KMS-11 (cell line): ENCODE measurements around the gene DIP2C.

Experiments used
- H2AFZ ChIP-seq: fragments of 200-600 bp; sonication (generic); 2 replicates; pipeline ENCODE4 v1.6.1; 2016; ENCODE audit warnings: antibody characterized with exemption, mixed run types, low read depth
- H3K27ac ChIP-seq: fragments of 200-600 bp; sonication (generic); 2 replicates; pipeline ENCODE4 v1.6.1; 2016; ENCODE audit warnings: mild to moderate bottlenecking, mixed run types
- H3K27me3 ChIP-seq: fragments of 200-600 bp; sonication (generic); 2 replicates; pipeline ENCODE4 v1.6.1; 2017; ENCODE audit warnings: mild to moderate bottlenecking, low read depth, mixed run types, moderate library complexity; ENCODE audit not compliant: insufficient read depth
- H3K36me3 ChIP-seq: fragments of 200-600 bp; sonication (generic); 2 replicates; pipeline ENCODE4 v1.6.1; 2017; ENCODE audit warnings: mild to moderate bottlenecking, mixed run types; ENCODE audit not compliant: insufficient read depth
- H3K4me1 ChIP-seq: fragments of 200-600 bp; sonication (generic); 2 replicates; pipeline ENCODE4 v1.6.1; 2016; ENCODE audit warnings: mild to moderate bottlenecking, low read depth, mixed run types; ENCODE audit not compliant: poor library complexity, severe bottlenecking
- H3K4me2 ChIP-seq: fragments of 200-600 bp; sonication (generic); 2 replicates; pipeline ENCODE4 v1.7.0; 2016; ENCODE audit warnings: mild to moderate bottlenecking, mixed run types
- H3K4me3 ChIP-seq: fragments of 200-600 bp; sonication (generic); IDR thresholded peaks from 2 replicates; pipeline ENCODE4 v1.6.1; 2017; ENCODE audit warnings: low read depth, low read length, mixed read lengths; ENCODE audit not compliant: insufficient read depth
- H3K79me2 ChIP-seq: fragments of 200-600 bp; sonication (generic); 2 replicates; pipeline ENCODE4 v1.6.1; 2016; ENCODE audit warnings: low read depth, mixed run types; ENCODE audit not compliant: insufficient read depth
- H3K9ac ChIP-seq: fragments of 200-600 bp; sonication (generic); 2 replicates; pipeline ENCODE4 v1.6.1; 2016; ENCODE audit warnings: mild to moderate bottlenecking, mixed run types
- H4K20me1 ChIP-seq: fragments of 200-600 bp; sonication (generic); 2 replicates; pipeline ENCODE4 v1.6.1; 2016; ENCODE audit warnings: mild to moderate bottlenecking, mixed run types; ENCODE audit not compliant: insufficient read depth
- TF ChIP-seq, protein P1 (sequence below): fragments of 200-600 bp; sonication (generic); conservative IDR thresholded peaks from 2 replicates; pipeline ENCODE4 v1.6.1; 2017; ENCODE audit warnings: low read depth, mild to moderate bottlenecking, antibody characterized with exemption, low read length, moderate library complexity, mixed read lengths

DIP2C gene

DNA sequence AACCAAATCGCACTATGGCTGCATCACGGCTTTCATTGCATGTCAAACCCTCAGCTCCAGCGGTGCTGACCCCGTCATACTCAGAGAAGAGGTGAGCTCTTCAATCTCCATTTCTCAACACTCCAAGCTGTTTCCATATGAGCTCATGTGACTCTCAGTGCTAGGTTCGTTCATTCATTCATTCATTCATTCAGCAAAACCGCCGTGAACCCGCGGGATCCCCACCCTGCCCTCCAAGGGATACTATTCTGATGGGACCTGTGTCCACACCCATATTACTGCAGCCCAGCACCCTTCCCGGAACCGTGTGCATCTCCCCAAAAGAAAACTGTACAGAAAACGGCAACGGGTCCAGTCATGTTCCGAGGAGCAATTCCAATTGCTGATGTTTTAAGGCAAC, 184.7 kb downstream of the DIP2C start:
- H3K4me1 ChIP-seq, result peaks cover 11% of the 10 kb centered on the region
- no peaks in the 10 kb centered on the region for H3K36me3 ChIP-seq
- no peak overlapping the region for H3K9ac ChIP-seq
- peaks cover 29% of the 10 kb centered on the region; the same call in 1 of the 2 replicates for H3K79me2 ChIP-seq
- H3K27me3 ChIP-seq, result no peaks in the 10 kb centered on the region
- H3K27ac ChIP-seq, result no peak overlapping the region
- no peak overlapping the region for H3K4me3 ChIP-seq
- no peak overlapping the region for H2AFZ ChIP-seq
- TF ChIP-seq, protein P1, sequence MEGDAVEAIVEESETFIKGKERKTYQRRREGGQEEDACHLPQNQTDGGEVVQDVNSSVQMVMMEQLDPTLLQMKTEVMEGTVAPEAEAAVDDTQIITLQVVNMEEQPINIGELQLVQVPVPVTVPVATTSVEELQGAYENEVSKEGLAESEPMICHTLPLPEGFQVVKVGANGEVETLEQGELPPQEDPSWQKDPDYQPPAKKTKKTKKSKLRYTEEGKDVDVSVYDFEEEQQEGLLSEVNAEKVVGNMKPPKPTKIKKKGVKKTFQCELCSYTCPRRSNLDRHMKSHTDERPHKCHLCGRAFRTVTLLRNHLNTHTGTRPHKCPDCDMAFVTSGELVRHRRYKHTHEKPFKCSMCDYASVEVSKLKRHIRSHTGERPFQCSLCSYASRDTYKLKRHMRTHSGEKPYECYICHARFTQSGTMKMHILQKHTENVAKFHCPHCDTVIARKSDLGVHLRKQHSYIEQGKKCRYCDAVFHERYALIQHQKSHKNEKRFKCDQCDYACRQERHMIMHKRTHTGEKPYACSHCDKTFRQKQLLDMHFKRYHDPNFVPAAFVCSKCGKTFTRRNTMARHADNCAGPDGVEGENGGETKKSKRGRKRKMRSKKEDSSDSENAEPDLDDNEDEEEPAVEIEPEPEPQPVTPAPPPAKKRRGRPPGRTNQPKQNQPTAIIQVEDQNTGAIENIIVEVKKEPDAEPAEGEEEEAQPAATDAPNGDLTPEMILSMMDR, result no peak
- H3K4me2 ChIP-seq, result no peak overlapping the region
- H4K20me1 ChIP-seq, result no peaks in the 10 kb centered on the region

DNA sequence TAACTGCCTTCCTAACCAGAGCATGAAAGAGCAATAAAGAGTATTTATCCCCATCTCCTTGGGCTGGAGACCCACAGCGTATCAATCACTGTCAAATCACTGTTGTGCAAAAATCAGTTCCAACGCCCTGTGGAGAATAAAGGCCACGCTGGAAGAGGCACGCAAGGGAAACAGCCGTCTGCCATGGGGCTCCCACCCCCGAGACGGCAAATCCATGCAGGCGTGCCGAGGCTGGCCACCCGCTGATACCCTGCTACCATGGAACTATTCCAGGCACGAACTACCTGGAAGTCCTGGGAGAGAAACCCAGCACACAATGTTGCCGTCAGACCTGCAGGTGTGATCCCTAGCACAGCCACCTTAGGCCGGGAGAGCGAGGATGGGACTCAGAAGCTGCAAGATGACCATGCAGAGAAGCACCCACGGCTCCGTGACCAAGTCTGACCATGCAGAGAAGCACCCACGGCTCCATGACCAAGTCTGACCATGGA, 185.3 kb downstream of the DIP2C start:
- Histone ChIP-seq H3K4me3 (no peak overlapping the region), H3K27ac (no peak overlapping the region), H3K4me2 (no peak overlapping the region), H3K79me2 (peaks cover 35% of the 10 kb centered on the region; the same call in 1 of the 2 replicates), H4K20me1 (no peaks in the 10 kb centered on the region), H3K36me3 (no peaks in the 10 kb centered on the region), H3K4me1 (peaks cover 11% of the 10 kb centered on the region), H3K9ac (no peak overlapping the region), H3K27me3 (no peaks in the 10 kb centered on the region), H2AFZ (no peak overlapping the region)
- TF ChIP-seq, protein P1, result no peak

DNA sequence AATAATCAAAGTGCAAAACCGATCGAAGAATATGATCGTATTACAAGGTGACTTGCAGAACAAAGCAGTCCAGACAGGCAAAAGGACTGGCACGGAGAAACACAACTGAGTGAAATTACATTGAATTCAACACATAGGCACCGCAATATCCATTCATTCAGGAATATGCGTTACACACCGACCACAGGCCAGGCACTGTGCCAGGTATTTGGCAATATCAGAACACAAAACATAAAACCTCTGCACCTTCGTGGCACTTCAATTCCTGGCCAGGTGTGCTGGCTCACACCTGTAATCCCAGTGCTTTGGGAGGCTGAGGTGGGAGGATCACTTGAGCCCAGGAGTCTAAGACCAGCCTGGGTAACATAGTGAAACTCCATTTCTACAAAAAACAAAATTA, 187.9 kb downstream of the DIP2C start:
- Histone ChIP-seq H3K4me1 (peaks cover 12% of the 10 kb centered on the region), H2AFZ (no peak overlapping the region), H4K20me1 (no peaks in the 10 kb centered on the region), H3K79me2 (peaks cover 35% of the 10 kb centered on the region; the same call in 1 of the 2 replicates), H3K4me3 (no peak overlapping the region), H3K27me3 (no peaks in the 10 kb centered on the region), H3K4me2 (no peak overlapping the region), H3K27ac (no peak overlapping the region), H3K9ac (no peak overlapping the region), H3K36me3 (no peaks in the 10 kb centered on the region)
- TF ChIP-seq, protein P1, result no peak

DNA sequence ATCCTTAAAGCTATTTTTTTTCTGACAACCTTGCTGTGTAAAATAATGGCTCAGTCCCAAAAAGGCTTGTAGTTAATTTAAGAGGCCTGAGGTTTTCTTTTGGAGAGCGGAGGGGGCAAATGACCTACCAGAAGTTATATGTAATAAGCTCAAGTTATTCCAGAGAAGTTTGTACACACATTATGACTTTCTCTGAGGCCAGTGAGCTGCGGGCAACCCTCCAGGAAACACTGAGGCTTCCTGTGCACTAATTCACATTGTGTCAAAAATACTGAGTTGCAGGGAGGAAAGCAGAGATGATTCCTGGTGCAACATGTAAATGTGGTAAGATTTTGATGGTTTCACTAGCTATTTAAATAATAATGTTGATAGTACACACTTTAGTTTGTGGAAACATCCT, 188.6 kb downstream of the DIP2C start:
- H2AFZ ChIP-seq, result no peak overlapping the region
- TF ChIP-seq, protein P1, result no peak
- no peaks in the 10 kb centered on the region for H3K27me3 ChIP-seq
- peaks cover 14% of the 10 kb centered on the region for H3K4me1 ChIP-seq
- H3K4me3 ChIP-seq, result no peak overlapping the region
- H3K36me3 ChIP-seq, result no peaks in the 10 kb centered on the region
- no peak overlapping the region for H3K9ac ChIP-seq
- no peak overlapping the region for H3K4me2 ChIP-seq
- H4K20me1 ChIP-seq, result no peaks in the 10 kb centered on the region
- no peak overlapping the region for H3K27ac ChIP-seq
- peaks cover 35% of the 10 kb centered on the region; the same call in 1 of the 2 replicates for H3K79me2 ChIP-seq
